GM23338 (cell line): Measurements from ENCODE around the gene TEX35.
"Not testable (repeated sequence)": the region's sequence is repeated elsewhere in the genome, so short reads cannot be mapped to it uniquely, and the experiment has no call there.

Experiments
- CTCF ChIP-seq, 2 experiments: fragments of 200-600 bp in 1 of 2; sonication (generic) in 1 of 2; conservative IDR thresholded peaks; 2 replicates each; pipeline versions ENCODE4 v1.5.1 to v1.6.1; 2016 to 2017; ENCODE audit warnings: antibody characterized with exemption in 2 of 2, low read depth in 2 of 2, mild to moderate bottlenecking in 2 of 2, moderate library complexity in 1 of 2
- EZH2phosphoT487 ChIP-seq: fragments of 200-600 bp; sonication (generic); IDR thresholded peaks from one replicate; pipeline ENCODE4 v1.8.1; 2018; ENCODE audit warnings: antibody characterized with exemption; ENCODE audit not compliant: unreplicated experiment
- POLR2AphosphoS5 ChIP-seq: IDR thresholded peaks from 2 replicates; pipeline ENCODE4 v1.6.1; 2016; ENCODE audit warnings: antibody characterized with exemption, low read depth
- REST ChIP-seq: IDR thresholded peaks from one replicate; pipeline ENCODE4 v1.6.1; 2018; ENCODE audit warnings: antibody characterized with exemption; ENCODE audit not compliant: unreplicated experiment

GRCh38 chr1:178503316-178503715 is 9.6 kb upstream of the TEX35 start:
- not testable (repeated sequence) for TF ChIP-seq CTCF (conservative IDR thresholded peaks at IDR 0.05; ENCODE audit: low read depth in 2 of 2); POLR2AphosphoS5; REST; EZH2phosphoT487
